ENCODE data around the gene TRIM24.

DNA sequence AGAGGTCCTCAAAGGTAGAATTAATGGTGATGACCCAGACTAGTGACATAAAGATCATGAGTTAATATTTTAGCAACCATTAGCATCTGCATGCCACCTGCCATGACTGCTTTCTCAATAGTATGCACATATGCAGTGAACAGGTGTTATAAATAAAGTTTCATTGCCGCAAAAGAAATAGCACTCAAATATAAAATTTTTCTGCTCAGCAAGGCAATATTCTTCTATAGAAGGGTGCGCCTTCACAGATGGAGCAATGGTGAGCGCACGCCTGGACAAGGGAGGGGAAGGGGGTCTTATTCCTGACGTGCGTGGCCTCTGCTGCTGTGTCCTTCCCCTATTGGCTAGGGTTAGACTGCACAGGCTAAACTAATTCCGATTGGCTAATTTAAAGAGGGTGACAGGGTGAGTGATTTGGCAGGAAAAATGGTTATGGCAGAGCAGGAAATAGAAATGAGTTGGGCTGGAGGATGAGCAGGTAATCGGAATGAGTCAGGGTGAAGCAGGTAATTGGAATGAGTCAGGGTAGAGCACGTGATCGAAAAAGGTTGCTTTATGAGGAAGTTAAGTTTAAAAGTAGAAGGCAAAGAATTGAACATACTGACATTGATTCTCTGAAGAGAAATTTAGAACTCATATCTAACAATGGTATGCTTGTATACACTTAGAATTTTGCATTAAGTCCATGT, 24.7 kb upstream of the TRIM24 start:
- TF ChIP-seq, protein P1, sequence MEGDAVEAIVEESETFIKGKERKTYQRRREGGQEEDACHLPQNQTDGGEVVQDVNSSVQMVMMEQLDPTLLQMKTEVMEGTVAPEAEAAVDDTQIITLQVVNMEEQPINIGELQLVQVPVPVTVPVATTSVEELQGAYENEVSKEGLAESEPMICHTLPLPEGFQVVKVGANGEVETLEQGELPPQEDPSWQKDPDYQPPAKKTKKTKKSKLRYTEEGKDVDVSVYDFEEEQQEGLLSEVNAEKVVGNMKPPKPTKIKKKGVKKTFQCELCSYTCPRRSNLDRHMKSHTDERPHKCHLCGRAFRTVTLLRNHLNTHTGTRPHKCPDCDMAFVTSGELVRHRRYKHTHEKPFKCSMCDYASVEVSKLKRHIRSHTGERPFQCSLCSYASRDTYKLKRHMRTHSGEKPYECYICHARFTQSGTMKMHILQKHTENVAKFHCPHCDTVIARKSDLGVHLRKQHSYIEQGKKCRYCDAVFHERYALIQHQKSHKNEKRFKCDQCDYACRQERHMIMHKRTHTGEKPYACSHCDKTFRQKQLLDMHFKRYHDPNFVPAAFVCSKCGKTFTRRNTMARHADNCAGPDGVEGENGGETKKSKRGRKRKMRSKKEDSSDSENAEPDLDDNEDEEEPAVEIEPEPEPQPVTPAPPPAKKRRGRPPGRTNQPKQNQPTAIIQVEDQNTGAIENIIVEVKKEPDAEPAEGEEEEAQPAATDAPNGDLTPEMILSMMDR (IDR thresholded peaks at IDR 0.05): no peak
- TF ChIP-seq POLR2A (IDR thresholded peaks at IDR 0.05): no peak
- TF ChIP-seq EP300 (IDR thresholded peaks at IDR 0.05): no peak
- TF ChIP-seq POLR2AphosphoS5 (IDR thresholded peaks at IDR 0.05): no peak
